Spleen (tissue), 11 donors: ENCODE measurements around the gene PCGF3. TPM values are rescaled to one million over a fixed set of nuclear protein-coding genes. Genes with fewer than 3 reads are reported as not detected.
A peak's percentile ranks its signal among the peaks of the same experiment; 100 is the strongest.
"Not testable (repeated sequence)": the region's sequence is repeated elsewhere in the genome, so short reads cannot be mapped to it uniquely, and the experiment has no call there.

ENCODE experiments used
- DNase-seq: peaks from one replicate; pipeline ENCODE4 v3.0.0-alpha.2; 2020
- H3K27ac ChIP-seq, 8 donors: fragments of 200-600 bp; sonication (generic) in 7 of 8; 1 replicate in 4 of 8; 2 replicates in 4 of 8; pipeline versions ENCODE4 v1.5.0 to v1.8.0; 2016 to 2021; ENCODE audit warnings: inconsistent platforms in 4 of 8, mild to moderate bottlenecking in 4 of 8, moderate library complexity in 1 of 8
- H3K27me3 ChIP-seq, 7 donors: fragments of 200-600 bp; sonication (generic) in 6 of 7; replicated peaks in 1 of 7; 1 replicate in 4 of 7; 2 replicates in 3 of 7; pipeline versions ENCODE4 v1.5.0 to v1.8.0; 2016 to 2021; ENCODE audit warnings: inconsistent platforms in 3 of 7, mild to moderate bottlenecking in 1 of 7
- H3K36me3 ChIP-seq, 6 donors: fragments of 200-600 bp; sonication (generic) in 5 of 6; 1 replicate in 4 of 6; 2 replicates in 2 of 6; pipeline versions ENCODE4 v1.5.0 to v1.8.0; 2016 to 2021; ENCODE audit warnings: inconsistent platforms in 2 of 6
- H3K4me1 ChIP-seq, 6 donors: fragments of 200-600 bp; sonication (generic) in 5 of 6; 1 replicate in 3 of 6; 2 replicates in 3 of 6; pipeline versions ENCODE4 v1.5.0 to v1.8.0; 2016 to 2021; ENCODE audit warnings: inconsistent platforms in 3 of 6
- H3K4me3 ChIP-seq, 8 donors: fragments of 200-600 bp; sonication (generic) in 7 of 8; 1 replicate in 4 of 8; 2 replicates in 4 of 8; pipeline versions ENCODE4 v1.5.0 to v1.8.0; 2016 to 2021; ENCODE audit warnings: inconsistent platforms in 4 of 8, mild to moderate bottlenecking in 4 of 8, moderate library complexity in 2 of 8
- H3K9me3 ChIP-seq, 8 donors: fragments of 200-600 bp; sonication (generic) in 7 of 8; 1 replicate in 4 of 8; 2 replicates in 4 of 8; pipeline versions ENCODE4 v1.5.0 to v1.8.0; 2016 to 2021; ENCODE audit warnings: inconsistent platforms in 4 of 8
- POLR2A ChIP-seq, 3 donors: fragments of 450-650 bp; IDR thresholded peaks; one replicate each; pipeline ENCODE4 v1.5.1; 2017; ENCODE audit warnings: antibody characterized with exemption in 3 of 3, mild to moderate bottlenecking in 1 of 3
- POLR2AphosphoS5 ChIP-seq, 3 donors: sonication (generic); formaldehyde crosslinking; IDR thresholded peaks; one replicate each; pipeline ENCODE4 v1.5.1; 2017; ENCODE audit warnings: antibody characterized with exemption in 3 of 3
- WGBS, 5 donors: extraction: QIAGEN DNeasy Blood & Tissue Kit in 3 of 5; methylation state at CpG; one replicate each; pipeline versions ENCODE4 v1.1.5 to v1.1.7; 2013 to 2018; 5-methylcytosine and 5-hydroxymethylcytosine counted together
- intact Hi-C: fragments of 100-400 bp; cut with DNase I; formaldehyde crosslinking; loops from one replicate; pipeline ENCODE4 v1.15.0; 2023; ENCODE audit warnings: low total_unique reads
- polyA plus RNA-seq, 3 donors: library from polyadenylated mRNA; stranded (reverse); fragments of 200-250 nt; gene quantifications; one replicate each; pipeline ENCODE4 v1.2.1, GENCODE V29; 2013
- total RNA-seq, 7 donors: library from RNA; depleted of rRNA in 3 of 7; stranded (reverse); fragments of >200 nt in 3 of 7; fragmentation: NEBNext Ultra II Directional in 4 of 7; extraction: Animal tissue kit (Norgen Biotek cat#: 25700) in 4 of 7; gene quantifications; one replicate each; pipeline versions ENCODE4 v1.1.0 to v1.2.1, GENCODE V29; 2016 to 2021
- TF ChIP-seq, protein P1 (sequence below), 11 experiments: fragments of 200-600 bp in 7 of 11; fragments of 450-650 bp in 4 of 11; sonication (generic) in 4 of 11; IDR thresholded peaks in 8 of 11; conservative IDR thresholded peaks in 3 of 11; 1 replicate in 7 of 11; 2 replicates in 4 of 11; pipeline versions ENCODE4 v1.4.0 to v1.8.0; 2016 to 2021; ENCODE audit warnings: antibody characterized with exemption in 11 of 11, inconsistent platforms in 4 of 11, mild to moderate bottlenecking in 1 of 11
- donor health status: healthy with polysubstance abuse.
- donor health status: DM: no; HTN: no; CAD: no; lungs with moderate emphysema.
- donor health status: DM: no; HTN: no; CAD: no.
- donor health status: Bipolar disorder and iron deficiency.
- donor health status: healthy.
- donor health status: DM: no; HTN: no; CAD: no.
- donor health status: DM: yes; HTN: yes; CAD: no.

Gene PCGF3
- total and polyA plus RNA-seq, 10 donors = 29.7 to 102 (median 69.4) TPM

GRCh38 chr4:665751-666435 lies 39.7 kb upstream of the PCGF3 start:
- intact Hi-C loops = no loop called here
- Histone ChIP-seq H3K36me3 (peaks cover 0 to 19% (median 6%) of the 10 kb centered on the region in 6 donors), H3K27me3 (no peaks in the 10 kb centered on the region), H3K4me3 (no peak overlapping the region), H3K9me3 (no peaks in the 10 kb centered on the region), H3K27ac (no peak overlapping the region), H3K4me1 (peaks cover 3 to 34% (median 19%) of the 10 kb centered on the region in 6 donors)
- peak in 1 of 3 donors; percentile 14 for TF ChIP-seq POLR2AphosphoS5 (IDR thresholded peaks at IDR 0.05)
- no peak for TF ChIP-seq POLR2A (IDR thresholded peaks at IDR 0.05)
- peak; percentile 71 for DNase-seq
- WGBS, 5 donors = 63 to 86% (median 80%) methylated on average over 11 to 22 of the region's 22 CpGs

GRCh38 chr4:666436-666810 lies 39.2 kb upstream of the PCGF3 start:
- Histone ChIP-seq H3K9me3 (no peaks in the 10 kb centered on the region), H3K4me1 (peaks cover 3 to 34% (median 19%) of the 10 kb centered on the region in 6 donors), H3K4me3 (no peak overlapping the region), H3K27ac (no peak overlapping the region), H3K36me3 (peaks cover 0 to 23% (median 11%) of the 10 kb centered on the region in 6 donors), H3K27me3 (no peaks in the 10 kb centered on the region)
- 87 to 94% (median 90%) methylated on average over 10 to 22 of the region's 22 CpGs for WGBS, 5 donors
- DNase-seq = peak; percentile 72
- TF ChIP-seq POLR2A (IDR thresholded peaks at IDR 0.05) = no peak
- TF ChIP-seq POLR2AphosphoS5 (IDR thresholded peaks at IDR 0.05) = no peak
- TF ChIP-seq, protein P1, sequence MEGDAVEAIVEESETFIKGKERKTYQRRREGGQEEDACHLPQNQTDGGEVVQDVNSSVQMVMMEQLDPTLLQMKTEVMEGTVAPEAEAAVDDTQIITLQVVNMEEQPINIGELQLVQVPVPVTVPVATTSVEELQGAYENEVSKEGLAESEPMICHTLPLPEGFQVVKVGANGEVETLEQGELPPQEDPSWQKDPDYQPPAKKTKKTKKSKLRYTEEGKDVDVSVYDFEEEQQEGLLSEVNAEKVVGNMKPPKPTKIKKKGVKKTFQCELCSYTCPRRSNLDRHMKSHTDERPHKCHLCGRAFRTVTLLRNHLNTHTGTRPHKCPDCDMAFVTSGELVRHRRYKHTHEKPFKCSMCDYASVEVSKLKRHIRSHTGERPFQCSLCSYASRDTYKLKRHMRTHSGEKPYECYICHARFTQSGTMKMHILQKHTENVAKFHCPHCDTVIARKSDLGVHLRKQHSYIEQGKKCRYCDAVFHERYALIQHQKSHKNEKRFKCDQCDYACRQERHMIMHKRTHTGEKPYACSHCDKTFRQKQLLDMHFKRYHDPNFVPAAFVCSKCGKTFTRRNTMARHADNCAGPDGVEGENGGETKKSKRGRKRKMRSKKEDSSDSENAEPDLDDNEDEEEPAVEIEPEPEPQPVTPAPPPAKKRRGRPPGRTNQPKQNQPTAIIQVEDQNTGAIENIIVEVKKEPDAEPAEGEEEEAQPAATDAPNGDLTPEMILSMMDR (IDR thresholded peaks at IDR 0.05 in 8 of 11, conservative IDR thresholded peaks at IDR 0.05 in 3 of 11) = no peak
- intact Hi-C loops = no loop called here

DNA sequence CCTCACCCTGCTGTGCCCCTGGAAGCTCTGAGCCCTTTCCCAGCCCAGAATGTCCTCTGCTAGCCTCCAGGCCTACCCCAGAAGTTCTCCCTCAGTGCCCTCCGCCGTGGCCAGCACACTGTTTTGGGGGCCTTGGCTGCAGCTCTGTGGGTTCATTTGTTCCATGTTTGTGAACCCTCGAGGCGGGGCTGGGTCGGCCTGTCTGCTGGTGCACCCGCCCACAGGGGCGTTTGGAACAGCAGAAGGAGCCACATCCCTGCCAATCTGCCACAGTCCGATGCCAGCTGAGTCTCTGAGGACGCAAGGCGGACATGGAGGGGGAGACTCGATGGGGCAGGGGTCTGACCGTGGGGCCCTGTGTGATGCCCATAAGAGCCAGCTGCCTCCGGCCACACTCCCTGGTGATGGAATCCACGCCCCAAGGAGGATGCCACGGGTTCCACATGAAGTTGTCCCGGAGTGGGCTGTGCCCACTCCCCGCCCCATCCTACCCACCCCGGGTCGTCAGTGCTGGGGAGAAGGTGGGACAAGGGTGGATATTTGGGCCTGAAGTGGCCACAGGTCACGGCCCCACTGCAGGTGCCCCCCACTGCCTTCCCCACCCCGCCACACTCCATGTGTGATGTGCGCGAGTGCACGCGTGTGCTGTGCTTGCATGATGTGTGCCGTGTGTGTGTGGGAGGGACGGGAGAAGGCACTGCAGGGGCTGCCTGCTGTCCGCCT lies 38.6 kb upstream of the PCGF3 start:
- peak; percentile 75 for DNase-seq
- WGBS, 5 donors = 86 to 94% (median 89%) methylated on average over 19 to 28 of the region's 28 CpGs
- Histone ChIP-seq H3K27ac (no peak overlapping the region), H3K9me3 (no peaks in the 10 kb centered on the region), H3K27me3 (no peaks in the 10 kb centered on the region), H3K4me3 (no peak overlapping the region), H3K36me3 (peaks cover 0 to 23% (median 16%) of the 10 kb centered on the region in 6 donors), H3K4me1 (peaks cover 3 to 34% (median 19%) of the 10 kb centered on the region in 6 donors)
- intact Hi-C loops = no loop called here
- peak in 1 of 3 donors; percentile 46 for TF ChIP-seq POLR2AphosphoS5 (IDR thresholded peaks at IDR 0.05)
- TF ChIP-seq POLR2A (IDR thresholded peaks at IDR 0.05) = no peak

- intact Hi-C loops = no loop called here
- Histone ChIP-seq H3K27me3 (no peaks in the 10 kb centered on the region), H3K4me3 (no peak overlapping the region), H3K4me1 (peaks cover 4 to 32% (median 20%) of the 10 kb centered on the region in 6 donors), H3K27ac (no peak overlapping the region), H3K9me3 (no peaks in the 10 kb centered on the region), H3K36me3 (peaks cover 0 to 27% (median 22%) of the 10 kb centered on the region in 6 donors)
- no peak for TF ChIP-seq POLR2A (IDR thresholded peaks at IDR 0.05)
- no peak for TF ChIP-seq POLR2AphosphoS5 (IDR thresholded peaks at IDR 0.05)
- TF ChIP-seq, protein P1 (IDR thresholded peaks at IDR 0.05 in 8 of 11, conservative IDR thresholded peaks at IDR 0.05 in 3 of 11) = no peak
- WGBS, 5 donors = 68 to 83% (median 77%) methylated on average over 10 of the region's 10 CpGs
- DNase-seq = peak; percentile 57
Measured at GRCh38 chr4:667545-667925, 38.1 kb upstream of the PCGF3 start.

- H3K27ac ChIP-seq, intact Hi-C loops, H3K4me3 ChIP-seq, H3K9me3 ChIP-seq, DNase-seq, H3K27me3 ChIP-seq: not testable (repeated sequence)
- H3K36me3 ChIP-seq = peaks cover 0 to 34% (median 26%) of the 10 kb centered on the region in 6 donors
- peaks cover 6 to 32% (median 21%) of the 10 kb centered on the region in 6 donors for H3K4me1 ChIP-seq
- 90 to 96% (median 94%) methylated on average over 6 of the region's 6 CpGs for WGBS, 5 donors
Measured at GRCh38 chr4:668219-668618, 37.4 kb upstream of the PCGF3 start.
